Stimulated activated CD8-positive, alpha-beta memory T cell treated with anti-CD3 and anti-CD28 coated beads, Interleukin-12 subunit alpha, Interleukin-12 subunit beta, amount 100 ng/mL, for 24 hours (primary cell): ENCODE results near the gene NUDT16L1.

Source experiments
- DNase-seq: peaks from one replicate; pipeline ENCODE4 v3.0.0-alpha.2; 2020; ENCODE audit errors: extremely low read depth

NUDT16L1 gene

GRCh38 chr16:4693956-4694641 is 737 bp downstream of the NUDT16L1 start:
- no peak for DNase-seq

- no peak for DNase-seq
Measured at GRCh38 chr16:4694642-4695451, 1.5 kb downstream of the NUDT16L1 start.

- DNase-seq = no peak
Measured at GRCh38 chr16:4695473-4696171, 2.3 kb downstream of the NUDT16L1 start.

GRCh38 chr16:4696172-4696904 is 3.0 kb downstream of the NUDT16L1 start:
- DNase-seq = no peak

GRCh38 chr16:4696905-4697847 is 3.8 kb downstream of the NUDT16L1 start:
- DNase-seq = no peak

- no peak for DNase-seq
Measured at GRCh38 chr16:4697848-4698291, 4.5 kb downstream of the NUDT16L1 start.

GRCh38 chr16:4698321-4699045 is 5.1 kb downstream of the NUDT16L1 start:
- no peak for DNase-seq

GRCh38 chr16:4699046-4699556 is 5.7 kb downstream of the NUDT16L1 start:
- DNase-seq = no peak

- DNase-seq = no peak
Measured at GRCh38 chr16:4700380-4700996, 7.1 kb downstream of the NUDT16L1 start.

- DNase-seq = no peak
Measured at GRCh38 chr16:4700997-4701743, 7.8 kb downstream of the NUDT16L1 start.

GRCh38 chr16:4701791-4702465 is 8.6 kb downstream of the NUDT16L1 start:
- DNase-seq = no peak

- DNase-seq = no peak
Measured at GRCh38 chr16:4702466-4702808, 9.1 kb downstream of the NUDT16L1 start.

- no peak for DNase-seq
Measured at GRCh38 chr16:4703906-4704305, 10.5 kb downstream of the NUDT16L1 start.

- DNase-seq = no peak
Measured at GRCh38 chr16:4704491-4704890, 11.1 kb downstream of the NUDT16L1 start.

- no peak for DNase-seq
Measured at GRCh38 chr16:4704913-4705312, 11.6 kb downstream of the NUDT16L1 start.

GRCh38 chr16:4706871-4707270 is 13.5 kb downstream of the NUDT16L1 start:
- DNase-seq = no peak

GRCh38 chr16:4709481-4709880 is 16.1 kb downstream of the NUDT16L1 start:
- DNase-seq = no peak
